Skeletal muscle tissue (tissue), 4 donors: ENCODE results near the gene ATP1A3. TPM values are rescaled to one million over a fixed set of nuclear protein-coding genes. Genes with fewer than 3 reads are reported as not detected.
"Not testable (repeated sequence)": the region's sequence is repeated elsewhere in the genome, so short reads cannot be mapped to it uniquely, and the experiment has no call there.

Experiments used
- H3K27ac ChIP-seq: one replicate; pipeline ENCODE4 v1.7.0; 2013; ENCODE audit warnings: mild to moderate bottlenecking, low read depth, low read length, inconsistent platforms
- H3K27me3 ChIP-seq, 3 donors: one replicate each; pipeline ENCODE4 v1.7.0; 2013; ENCODE audit warnings: low read length in 3 of 3; ENCODE audit not compliant: control insufficient read depth in 3 of 3, insufficient read depth in 3 of 3
- H3K36me3 ChIP-seq, 3 donors: one replicate each; pipeline ENCODE4 v1.7.0; 2013; ENCODE audit warnings: low read length in 3 of 3; ENCODE audit not compliant: control insufficient read depth in 3 of 3, insufficient read depth in 3 of 3
- H3K4me1 ChIP-seq, 3 donors: one replicate each; pipeline ENCODE4 v1.7.0; 2013; ENCODE audit warnings: low read length in 3 of 3, mild to moderate bottlenecking in 3 of 3; ENCODE audit not compliant: control insufficient read depth in 3 of 3, insufficient read depth in 3 of 3
- H3K4me3 ChIP-seq, 3 donors: one replicate each; pipeline ENCODE4 v1.7.0; 2013; ENCODE audit warnings: low read length in 3 of 3
- H3K9ac ChIP-seq, 3 donors: one replicate each; pipeline ENCODE4 v1.7.0; 2013; ENCODE audit warnings: low read length in 3 of 3, mild to moderate bottlenecking in 3 of 3, moderate library complexity in 2 of 3, low read depth in 1 of 3
- H3K9me3 ChIP-seq, 3 donors: one replicate each; pipeline ENCODE4 v1.7.0; 2013; ENCODE audit warnings: low read length in 3 of 3; ENCODE audit not compliant: control insufficient read depth in 3 of 3
- total RNA-seq: library from RNA; depleted of rRNA; stranded (reverse); fragments of >200 nt; gene quantifications from one replicate; pipeline ENCODE4 v1.2.3, GENCODE V29; 2014
- donor health status: Osteomylitis.

ATP1A3 gene
- not detected for total RNA-seq

DNA sequence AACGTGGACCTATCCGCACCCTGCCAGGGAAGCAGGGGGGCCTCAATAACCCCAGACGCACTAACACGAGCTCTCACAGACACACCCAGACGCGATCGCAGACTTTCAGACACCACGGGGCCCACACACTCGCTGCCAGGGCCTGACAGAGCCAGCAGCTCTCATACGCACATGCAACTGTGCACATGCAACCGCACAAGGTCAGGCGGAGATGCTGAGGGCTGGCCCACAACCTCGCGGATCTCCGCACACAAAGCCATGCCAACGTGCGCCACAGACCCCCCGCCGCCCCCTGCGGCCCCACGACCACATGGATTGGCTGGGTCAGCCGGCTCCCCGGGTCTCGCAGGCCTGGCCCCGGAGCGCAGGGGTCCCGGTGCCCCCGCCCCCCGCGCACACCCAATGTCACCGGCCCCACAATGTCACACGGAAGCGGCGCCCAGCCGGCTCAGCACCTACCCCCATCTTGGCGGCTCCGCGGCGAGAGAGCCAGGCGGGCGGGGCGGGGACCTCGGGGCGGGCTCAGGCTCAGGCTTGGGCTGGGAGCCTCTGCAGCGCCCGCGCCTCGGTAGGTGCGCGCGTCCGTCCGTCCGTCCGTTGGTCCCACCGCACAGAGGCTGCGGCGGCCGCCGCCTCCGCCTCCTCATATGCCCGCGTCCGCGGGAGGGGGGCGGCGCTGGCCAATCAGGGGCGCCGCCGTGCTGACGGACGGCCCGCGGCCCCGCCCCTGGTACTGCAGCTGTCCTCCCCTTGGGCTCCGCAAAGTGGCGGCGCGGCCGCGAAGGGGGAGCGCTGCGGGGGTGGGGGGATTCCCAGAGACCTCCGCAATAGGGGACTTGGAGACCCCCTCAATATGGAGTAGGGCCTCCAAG, at the start of gene ATP1A3:
TSS of gene ATP1A3 (minus strand) at position 619 of the 872 bp plus-strand sequence. CDS start at position 465, 154 bp downstream.
- Histone ChIP-seq H3K27me3 (peaks cover 58 to 64% (median 59%) of the 10 kb centered on the region in 3 donors), H3K4me3 (peak within 1 kb of the TSS in 1 of 3 donors; percentile 14), H3K4me1 (peaks cover 0 to 8% (median 3%) of the 10 kb centered on the region in 3 donors), H3K9ac (no peak within 1 kb of the TSS), H3K27ac (no peak within 1 kb of the TSS), H3K36me3 (no peaks in the 10 kb centered on the region), H3K9me3 (no peaks in the 10 kb centered on the region)

DNA sequence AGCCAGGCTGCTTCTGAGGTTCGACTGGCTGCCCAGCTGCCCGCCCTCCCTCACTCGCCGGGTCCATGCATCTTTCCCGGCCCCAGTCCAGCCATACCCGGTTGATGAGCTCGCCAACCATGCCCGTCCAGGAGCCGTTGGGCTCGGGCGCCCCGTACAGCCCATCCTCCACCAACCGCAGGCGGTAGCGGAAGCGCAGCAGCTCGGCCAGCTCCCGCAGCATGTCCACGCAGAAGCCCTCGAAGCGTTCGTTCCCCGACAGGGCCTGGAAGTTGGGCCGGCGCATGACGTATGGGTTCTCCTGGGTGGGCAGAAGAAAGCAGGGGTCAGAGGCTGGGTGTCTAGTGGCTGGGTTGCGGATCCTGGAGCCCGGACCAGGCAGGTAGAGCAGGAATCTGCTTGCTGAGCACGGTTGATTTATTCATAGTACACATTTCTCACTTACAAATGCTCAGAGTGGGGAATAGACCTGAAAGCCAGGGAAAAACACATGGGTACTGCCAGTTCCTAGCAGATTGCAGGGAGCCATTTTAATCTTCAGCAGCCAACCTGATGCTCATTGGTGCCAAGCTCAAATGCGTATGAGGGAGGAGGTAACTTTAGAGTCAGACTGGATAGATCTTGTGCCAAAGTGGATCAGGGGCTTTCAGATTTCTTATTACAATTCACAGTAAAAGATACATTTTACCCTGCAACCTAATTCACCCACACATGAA, 48.6 kb upstream of the ATP1A3 start:
- no peak overlapping the region for H3K4me3 ChIP-seq
- H3K27ac ChIP-seq, result no peak overlapping the region
- no peaks in the 10 kb centered on the region for H3K9me3 ChIP-seq
- H3K9ac ChIP-seq, result no peak overlapping the region
- H3K36me3 ChIP-seq, result no peaks in the 10 kb centered on the region
- peaks cover 9 to 17% (median 10%) of the 10 kb centered on the region in 3 donors for H3K4me1 ChIP-seq
- H3K27me3 ChIP-seq, result peaks cover 0 to 3% (median 0%) of the 10 kb centered on the region in 3 donors

DNA sequence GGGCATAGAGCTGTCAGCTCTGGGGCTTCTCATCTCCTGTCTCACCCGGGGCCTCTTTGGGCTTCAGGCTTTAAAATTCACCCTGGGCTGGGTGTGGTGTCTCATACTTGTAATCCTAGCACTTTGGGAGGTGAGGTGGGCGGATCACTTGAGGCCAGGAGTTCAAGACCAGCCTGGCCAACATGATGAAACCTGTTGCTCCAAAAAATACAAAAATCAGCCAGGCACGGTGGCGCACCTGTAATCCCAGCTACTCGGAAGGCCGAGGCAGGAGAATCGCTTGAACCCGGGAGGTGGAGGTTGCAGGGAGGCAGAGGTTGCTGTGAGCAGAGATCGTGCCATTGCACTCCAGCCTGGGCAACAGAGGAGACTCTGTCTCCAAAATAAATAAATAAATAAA, 46.5 kb upstream of the ATP1A3 start:
- Histone ChIP-seq H3K4me1 (peaks cover 9 to 21% (median 10%) of the 10 kb centered on the region in 3 donors), H3K9ac (peak overlapping the region in 1 of 3 donors; percentile 45)
- not testable (repeated sequence) for H3K27me3 ChIP-seq, H3K4me3 ChIP-seq, H3K9me3 ChIP-seq, H3K27ac ChIP-seq, H3K36me3 ChIP-seq

DNA sequence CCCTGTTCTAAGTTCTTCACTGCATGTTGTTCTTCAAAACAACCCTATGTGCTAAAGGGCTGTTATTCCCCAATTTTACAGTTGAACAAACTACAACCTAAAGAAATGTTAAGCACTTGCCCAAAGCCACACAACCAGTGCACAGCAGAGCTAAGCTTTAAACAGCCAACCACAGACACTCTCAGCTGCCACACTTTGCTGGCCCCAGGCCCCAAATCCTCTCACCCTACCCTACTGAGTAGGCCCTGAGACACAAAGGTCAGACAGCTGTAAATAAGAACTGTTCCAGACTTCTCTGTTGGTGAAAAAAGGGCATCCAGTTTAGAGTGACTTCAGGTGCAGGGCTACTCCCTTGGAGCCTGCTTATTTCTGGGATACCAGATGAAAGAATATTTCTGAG, 46.0 kb upstream of the ATP1A3 start:
- Histone ChIP-seq H3K36me3 (no peaks in the 10 kb centered on the region), H3K27me3 (peaks cover 0 to 3% (median 0%) of the 10 kb centered on the region in 3 donors), H3K4me3 (no peak overlapping the region), H3K27ac (no peak overlapping the region), H3K9me3 (no peaks in the 10 kb centered on the region), H3K4me1 (peaks cover 9 to 21% (median 10%) of the 10 kb centered on the region in 3 donors), H3K9ac (peak overlapping the region in 1 of 3 donors; percentile 45)

DNA sequence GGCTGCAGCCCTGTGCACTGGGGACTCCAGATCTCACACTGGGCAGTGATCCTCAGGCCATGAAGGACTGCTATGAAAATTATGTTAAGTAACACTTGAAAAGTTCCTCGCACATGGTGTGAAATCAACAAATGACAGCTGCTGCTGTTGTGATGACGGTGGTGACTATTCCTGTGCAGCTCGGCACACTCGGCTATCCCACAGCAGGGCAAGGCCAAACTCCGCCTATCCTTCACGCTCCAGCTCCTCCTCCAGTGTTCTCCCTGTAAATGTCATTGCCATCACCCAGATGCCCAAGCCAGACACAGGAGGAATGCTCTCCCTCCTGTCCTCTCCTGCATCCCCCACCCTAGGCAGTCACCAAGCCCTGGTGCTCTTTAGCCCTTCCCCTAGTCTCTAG, 44.6 kb upstream of the ATP1A3 start:
- peak overlapping the region in 1 of 3 donors; percentile 60 for H3K9ac ChIP-seq
- H3K4me3 ChIP-seq, result peak overlapping the region in 1 of 3 donors; percentile 45
- H3K36me3 ChIP-seq, result no peaks in the 10 kb centered on the region
- H3K9me3 ChIP-seq, result no peaks in the 10 kb centered on the region
- H3K27ac ChIP-seq, result peak overlapping the region; percentile 60
- peaks cover 0 to 3% (median 0%) of the 10 kb centered on the region in 3 donors for H3K27me3 ChIP-seq
- peaks cover 9 to 21% (median 10%) of the 10 kb centered on the region in 3 donors for H3K4me1 ChIP-seq

DNA sequence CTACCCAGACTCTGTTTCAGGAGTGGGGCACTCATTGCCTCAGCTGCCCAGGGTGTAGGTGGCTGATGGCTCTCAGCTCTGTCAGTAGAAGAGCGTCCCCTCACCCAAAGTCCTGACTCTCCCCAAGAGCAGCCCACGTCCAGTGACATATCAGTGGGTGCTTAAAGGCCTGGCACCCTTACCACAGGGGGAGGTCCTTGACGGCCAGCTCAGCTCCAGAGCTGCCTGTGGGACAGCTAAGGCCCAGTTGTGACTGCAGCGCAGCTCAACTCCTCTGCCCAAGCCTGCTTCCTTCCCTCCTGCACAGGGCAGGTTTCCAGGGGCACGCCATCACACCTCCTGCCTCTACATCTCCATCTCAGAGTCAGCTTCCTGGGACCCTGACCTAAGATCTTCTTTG, 43.6 kb upstream of the ATP1A3 start:
- no peak overlapping the region for H3K4me3 ChIP-seq
- H3K27ac ChIP-seq, result no peak overlapping the region
- no peaks in the 10 kb centered on the region for H3K9me3 ChIP-seq
- H3K36me3 ChIP-seq, result no peaks in the 10 kb centered on the region
- peak overlapping the region in 1 of 3 donors; percentile 45 for H3K9ac ChIP-seq
- H3K27me3 ChIP-seq, result peaks cover 0 to 3% (median 0%) of the 10 kb centered on the region in 3 donors
- H3K4me1 ChIP-seq, result peaks cover 9 to 21% (median 10%) of the 10 kb centered on the region in 3 donors

DNA sequence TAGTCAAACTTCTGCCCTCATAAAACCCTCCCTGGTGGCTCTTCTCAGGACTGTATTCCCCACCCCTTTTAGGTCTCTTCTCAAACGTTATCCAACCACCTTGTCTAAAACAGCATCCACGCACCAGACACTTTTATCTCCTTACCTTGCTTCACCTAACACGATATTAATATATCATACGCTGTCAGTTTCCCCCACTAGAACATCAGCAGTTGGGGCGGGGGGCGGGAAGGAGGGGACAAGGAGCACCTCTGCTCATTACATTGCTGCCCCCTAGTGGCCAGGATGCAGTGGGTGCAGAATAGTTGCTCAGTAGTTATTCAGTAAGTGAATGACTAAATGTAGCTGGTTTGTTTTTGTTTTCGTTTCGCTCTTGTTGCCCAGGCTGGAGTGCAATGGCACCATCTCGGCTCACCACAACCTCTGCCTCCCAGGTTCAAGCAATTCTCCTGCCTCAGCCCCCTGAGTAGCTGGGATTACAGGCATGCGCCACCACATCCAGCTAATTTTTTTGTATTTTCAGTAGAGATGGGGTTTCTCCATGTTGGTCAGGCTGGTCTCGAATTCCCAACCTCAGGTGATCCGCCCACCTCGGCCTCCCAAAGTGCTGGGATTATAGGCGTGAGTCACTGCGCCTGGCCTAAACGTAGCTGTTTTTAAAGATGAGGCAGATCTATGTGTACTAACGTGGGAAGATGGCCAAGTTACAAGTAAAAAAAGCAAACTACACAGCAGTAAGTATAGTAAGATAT, 40.8 kb upstream of the ATP1A3 start:
- not testable (repeated sequence) for H3K9ac ChIP-seq, H3K36me3 ChIP-seq, H3K27ac ChIP-seq, H3K9me3 ChIP-seq, H3K4me3 ChIP-seq, H3K27me3 ChIP-seq
- H3K4me1 ChIP-seq, result peaks cover 9 to 18% (median 10%) of the 10 kb centered on the region in 3 donors

DNA sequence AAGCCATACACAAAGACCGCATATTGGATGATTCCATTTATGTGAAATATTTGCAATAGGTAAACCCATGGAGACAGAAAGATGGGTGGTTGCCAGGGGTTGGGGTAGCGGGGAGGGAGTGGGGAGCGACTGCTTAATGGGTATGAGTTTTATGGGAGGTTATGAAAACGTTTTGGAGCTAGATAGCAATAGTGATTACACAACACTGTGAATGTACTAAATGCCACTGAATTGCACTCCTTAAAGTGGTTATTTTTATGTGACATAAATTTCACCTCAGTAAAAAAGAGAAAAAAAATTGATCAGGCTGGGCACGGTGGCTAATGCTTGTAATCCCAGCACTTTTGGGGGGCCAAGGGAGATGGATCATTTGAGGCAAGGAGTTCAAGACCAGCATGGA, 39.4 kb upstream of the ATP1A3 start:
- Histone ChIP-seq H3K4me1 (peaks cover 4 to 11% (median 4%) of the 10 kb centered on the region in 3 donors), H3K4me3 (no peak overlapping the region)

DNA sequence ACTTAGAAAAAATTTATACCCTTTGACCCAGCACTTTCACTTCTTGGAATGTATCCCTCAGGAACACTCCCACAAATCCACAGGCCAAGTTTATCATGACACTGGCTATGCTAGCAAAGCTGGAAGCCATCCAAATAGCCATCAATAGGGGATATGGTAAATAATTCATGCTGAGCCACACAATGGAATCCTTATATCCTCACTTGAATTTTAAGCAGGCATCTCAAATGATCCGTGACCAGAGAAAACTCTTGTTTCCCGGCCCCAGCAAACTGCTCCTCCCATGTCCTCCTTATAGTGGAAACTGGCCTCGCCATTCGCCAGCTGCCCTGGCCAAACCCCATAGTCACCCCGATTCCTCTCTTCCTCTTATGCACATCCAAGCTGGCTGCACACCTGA, 38.4 kb upstream of the ATP1A3 start:
- Histone ChIP-seq H3K27me3 (peaks cover 0 to 2% (median 0%) of the 10 kb centered on the region in 3 donors), H3K4me1 (peaks cover 0 to 2% (median 0%) of the 10 kb centered on the region in 3 donors), H3K4me3 (no peak overlapping the region), H3K27ac (no peak overlapping the region), H3K9me3 (no peaks in the 10 kb centered on the region), H3K36me3 (no peaks in the 10 kb centered on the region), H3K9ac (no peak overlapping the region)

More for the DNA sequence above, 39.4 kb upstream of the ATP1A3 start:
- Histone ChIP-seq H3K36me3 (no peaks in the 10 kb centered on the region), H3K9ac (no peak overlapping the region), H3K27me3 (no peaks in the 10 kb centered on the region), H3K9me3 (no peaks in the 10 kb centered on the region), H3K27ac (no peak overlapping the region)
